ENCODE measurements around the gene ZSCAN5C.
"Not testable (repeated sequence)": the region's sequence is repeated elsewhere in the genome, so short reads cannot be mapped to it uniquely, and the experiment has no call there.

Gene ZSCAN5C

DNA sequence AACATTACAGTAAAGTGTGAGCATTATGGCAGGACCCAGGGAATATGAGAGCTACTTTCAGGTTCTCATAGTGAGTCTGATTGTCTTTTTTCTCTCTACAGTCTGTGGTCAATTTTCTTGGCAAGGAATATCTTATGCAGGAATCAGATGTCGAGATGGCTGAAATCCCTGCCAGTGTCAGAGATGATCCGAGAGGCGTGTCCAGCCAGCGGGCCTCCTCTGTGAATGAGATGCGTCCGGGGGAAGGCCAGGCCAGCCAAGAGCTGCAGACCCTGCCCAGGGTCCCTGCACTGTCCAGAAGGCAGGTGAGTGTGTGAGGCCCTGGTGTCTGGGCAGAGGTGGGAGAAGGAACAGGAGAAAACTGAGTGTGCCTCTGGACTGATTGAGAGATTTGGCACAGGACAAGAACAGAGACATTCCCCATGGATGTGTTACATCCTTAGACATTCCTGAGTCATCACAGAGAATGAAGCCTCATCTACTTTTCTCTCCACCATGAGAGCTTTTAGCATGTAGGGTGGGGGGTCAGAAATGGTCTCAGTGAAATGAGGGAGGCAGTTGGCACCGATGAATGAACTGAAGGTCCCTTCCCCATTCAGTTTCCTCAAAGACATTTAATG, 43.2 kb downstream of the ZSCAN5C start:
- Histone ChIP-seq H2AFZ (ENCODE audit: low read depth, low read length, severe bottlenecking) (no peak overlapping the region), H3K27me3 (ENCODE audit: low read length) (no peaks in the 10 kb centered on the region), H3K79me2 (ENCODE audit: insufficient read depth, low read length) (no peaks in the 10 kb centered on the region), H3K9ac (ENCODE audit: low read length) (no peak overlapping the region), H4K20me1 (ENCODE audit: low read depth, low read length) (no peaks in the 10 kb centered on the region), H3K9me3 (ENCODE audit: insufficient read depth, low read length) (no peaks in the 10 kb centered on the region), H3F3A (ENCODE audit: insufficient read depth) (no peaks in the 10 kb centered on the region), H3K36me3 (ENCODE audit: low read length) (no peaks in the 10 kb centered on the region), H3K27ac (ENCODE audit: low read depth, low read length) (no peak overlapping the region), H3K4me3 (ENCODE audit: insufficient read depth, low read length, poor library complexity, severe bottlenecking) (no peak overlapping the region), H3K4me2 (ENCODE audit: low read depth, low read length, poor library complexity, severe bottlenecking) (no peak overlapping the region), H3K9me2 (replicated peaks; ENCODE audit: insufficient read depth, low read length) (no peaks in the 10 kb centered on the region)
- TF ChIP-seq EZH2phosphoT487 (conservative IDR thresholded peaks at IDR 0.05; ENCODE audit: low read length) = no peak
- TF ChIP-seq, protein P1, sequence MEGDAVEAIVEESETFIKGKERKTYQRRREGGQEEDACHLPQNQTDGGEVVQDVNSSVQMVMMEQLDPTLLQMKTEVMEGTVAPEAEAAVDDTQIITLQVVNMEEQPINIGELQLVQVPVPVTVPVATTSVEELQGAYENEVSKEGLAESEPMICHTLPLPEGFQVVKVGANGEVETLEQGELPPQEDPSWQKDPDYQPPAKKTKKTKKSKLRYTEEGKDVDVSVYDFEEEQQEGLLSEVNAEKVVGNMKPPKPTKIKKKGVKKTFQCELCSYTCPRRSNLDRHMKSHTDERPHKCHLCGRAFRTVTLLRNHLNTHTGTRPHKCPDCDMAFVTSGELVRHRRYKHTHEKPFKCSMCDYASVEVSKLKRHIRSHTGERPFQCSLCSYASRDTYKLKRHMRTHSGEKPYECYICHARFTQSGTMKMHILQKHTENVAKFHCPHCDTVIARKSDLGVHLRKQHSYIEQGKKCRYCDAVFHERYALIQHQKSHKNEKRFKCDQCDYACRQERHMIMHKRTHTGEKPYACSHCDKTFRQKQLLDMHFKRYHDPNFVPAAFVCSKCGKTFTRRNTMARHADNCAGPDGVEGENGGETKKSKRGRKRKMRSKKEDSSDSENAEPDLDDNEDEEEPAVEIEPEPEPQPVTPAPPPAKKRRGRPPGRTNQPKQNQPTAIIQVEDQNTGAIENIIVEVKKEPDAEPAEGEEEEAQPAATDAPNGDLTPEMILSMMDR (IDR thresholded peaks at IDR 0.05; ENCODE audit: insufficient read depth, low read length, poor library complexity, severe bottlenecking) = no peak

DNA sequence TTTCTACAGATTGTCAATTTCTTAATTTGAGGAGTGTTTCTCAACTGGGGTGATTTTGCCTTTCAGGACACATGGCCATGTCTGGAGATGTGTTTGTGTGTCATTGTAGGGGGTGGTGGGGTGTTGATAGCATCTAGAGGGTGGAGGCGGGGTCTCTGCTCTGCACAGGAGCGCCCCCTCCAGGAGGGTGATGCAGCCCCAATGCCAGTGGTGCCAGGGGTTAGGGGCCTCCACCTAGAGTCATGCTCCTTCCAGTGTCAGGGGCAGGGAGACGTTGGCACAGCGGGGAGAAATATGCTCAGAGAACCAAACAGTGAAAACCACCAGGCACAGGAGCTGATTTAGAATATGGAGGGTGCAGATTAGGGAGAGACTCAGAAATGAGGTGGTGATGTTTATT, 43.7 kb downstream of the ZSCAN5C start:
- H3K27me3 ChIP-seq (ENCODE audit: low read length); H3K36me3 ChIP-seq (ENCODE audit: low read length); H3K4me2 ChIP-seq (ENCODE audit: low read depth, low read length, poor library complexity, severe bottlenecking); H3K79me2 ChIP-seq (ENCODE audit: insufficient read depth, low read length); H4K20me1 ChIP-seq (ENCODE audit: low read depth, low read length); H3K9me3 ChIP-seq (ENCODE audit: insufficient read depth, low read length); H2AFZ ChIP-seq (ENCODE audit: low read depth, low read length, severe bottlenecking); H3K27ac ChIP-seq (ENCODE audit: low read depth, low read length); H3K4me3 ChIP-seq (ENCODE audit: insufficient read depth, low read length, poor library complexity, severe bottlenecking); H3K9ac ChIP-seq (ENCODE audit: low read length); H3F3A ChIP-seq (ENCODE audit: insufficient read depth); H3K9me2 ChIP-seq (replicated peaks; ENCODE audit: insufficient read depth, low read length): not testable (repeated sequence)

DNA sequence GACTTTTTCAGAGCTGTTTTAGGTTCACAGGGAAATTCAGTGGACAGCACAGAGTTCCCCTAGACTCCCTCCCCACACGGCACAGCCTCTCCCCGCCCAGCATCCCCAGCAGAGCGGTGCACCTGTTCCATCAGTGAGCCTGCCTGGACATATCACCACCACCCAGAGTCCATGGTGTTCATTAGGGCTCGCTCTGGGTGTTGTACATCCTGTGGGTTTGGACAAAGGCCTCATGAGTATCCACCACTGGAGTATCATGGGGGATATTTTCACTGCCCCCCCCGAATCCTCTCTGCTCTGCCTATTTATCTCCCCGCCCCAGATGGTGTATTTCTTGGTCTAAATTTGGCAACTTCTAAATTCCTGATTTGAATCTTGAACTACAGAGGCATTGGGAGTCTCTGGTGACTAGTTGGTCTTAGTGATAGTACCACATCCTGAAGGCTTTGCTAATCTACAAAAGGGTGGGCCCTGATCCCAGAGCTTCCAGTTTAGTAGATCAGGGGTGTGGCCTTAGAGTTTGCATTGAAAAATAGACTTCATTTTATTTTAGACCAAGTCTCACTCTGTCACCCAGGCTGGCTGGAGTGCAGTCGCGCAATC, 46.8 kb downstream of the ZSCAN5C start:
- H3F3A ChIP-seq (ENCODE audit: insufficient read depth); H4K20me1 ChIP-seq (ENCODE audit: low read depth, low read length); H3K9me3 ChIP-seq (ENCODE audit: insufficient read depth, low read length); H3K27me3 ChIP-seq (ENCODE audit: low read length); H3K36me3 ChIP-seq (ENCODE audit: low read length); H3K27ac ChIP-seq (ENCODE audit: low read depth, low read length); H3K4me3 ChIP-seq (ENCODE audit: insufficient read depth, low read length, poor library complexity, severe bottlenecking); H3K79me2 ChIP-seq (ENCODE audit: insufficient read depth, low read length); H3K9ac ChIP-seq (ENCODE audit: low read length); H3K9me2 ChIP-seq (replicated peaks; ENCODE audit: insufficient read depth, low read length); H3K4me2 ChIP-seq (ENCODE audit: low read depth, low read length, poor library complexity, severe bottlenecking); H2AFZ ChIP-seq (ENCODE audit: low read depth, low read length, severe bottlenecking): not testable (repeated sequence)

DNA sequence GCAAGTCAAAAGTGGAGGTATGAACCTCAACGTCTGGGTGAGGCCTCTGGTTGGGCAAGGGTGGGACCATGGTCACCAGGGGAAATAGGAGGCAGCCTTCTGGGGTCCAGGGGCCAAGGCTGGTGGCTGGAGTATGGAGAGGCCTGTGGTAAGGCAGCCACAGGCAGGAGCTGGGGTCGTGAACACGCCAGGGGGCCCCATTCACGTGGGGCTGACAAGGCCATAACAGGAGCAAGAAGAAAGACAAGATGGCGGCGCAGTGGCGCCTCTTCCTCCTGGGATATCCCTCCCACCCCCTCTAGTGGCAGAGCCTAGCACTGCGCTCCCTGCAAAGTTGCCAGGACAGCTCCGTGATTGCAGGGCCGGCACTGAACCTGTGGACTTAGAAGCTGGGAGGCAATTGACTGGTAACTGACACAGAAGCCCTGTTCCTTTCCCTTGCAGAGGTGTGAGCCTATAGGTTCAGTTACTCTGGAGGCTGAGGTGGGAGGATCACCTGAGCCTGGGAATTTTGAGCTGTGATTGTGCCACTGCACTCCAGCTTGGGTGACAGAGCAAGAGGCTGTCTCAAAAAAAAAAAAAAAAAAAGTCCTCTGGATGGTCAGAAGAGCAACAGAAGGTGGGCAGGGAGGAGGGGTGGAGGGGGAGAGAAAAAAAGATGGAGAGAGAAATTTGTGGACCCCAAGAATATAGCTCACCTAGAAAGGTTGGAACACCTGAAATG, 50.8 kb downstream of the ZSCAN5C start:
- no peak overlapping the region for H3K4me3 ChIP-seq (ENCODE audit: insufficient read depth, low read length, poor library complexity, severe bottlenecking)
- TF ChIP-seq EZH2phosphoT487 (conservative IDR thresholded peaks at IDR 0.05; ENCODE audit: low read length) = no peak
- TF ChIP-seq, protein P1 (IDR thresholded peaks at IDR 0.05; ENCODE audit: insufficient read depth, low read length, poor library complexity, severe bottlenecking) = peak; percentile 78
- no peak overlapping the region for H3K4me2 ChIP-seq (ENCODE audit: low read depth, low read length, poor library complexity, severe bottlenecking)

More for the DNA sequence above, 50.8 kb downstream of the ZSCAN5C start:
- 0 out of 2 replicates have a peak, but pooled peaks cover 6% of the 10 kb centered on the region for H3F3A ChIP-seq (ENCODE audit: insufficient read depth)
- no peaks in the 10 kb centered on the region for H3K36me3 ChIP-seq (ENCODE audit: low read length)
- H3K79me2 ChIP-seq (ENCODE audit: insufficient read depth, low read length) = no peaks in the 10 kb centered on the region
- H4K20me1 ChIP-seq (ENCODE audit: low read depth, low read length) = no peaks in the 10 kb centered on the region
- no peak overlapping the region for H3K9ac ChIP-seq (ENCODE audit: low read length)
- H2AFZ ChIP-seq (ENCODE audit: low read depth, low read length, severe bottlenecking) = peak overlapping the region; percentile 86
- H3K9me2 ChIP-seq (replicated peaks; ENCODE audit: insufficient read depth, low read length) = no peaks in the 10 kb centered on the region
- no peaks in the 10 kb centered on the region for H3K27me3 ChIP-seq (ENCODE audit: low read length)
- H3K27ac ChIP-seq (ENCODE audit: low read depth, low read length) = no peak overlapping the region
- no peaks in the 10 kb centered on the region for H3K9me3 ChIP-seq (ENCODE audit: insufficient read depth, low read length)
